Breast epithelium (tissue), 4 donors: ENCODE data around the gene COL28A1. TPM values are rescaled to one million over a fixed set of nuclear protein-coding genes. Genes with fewer than 3 reads are reported as not detected.
A peak's percentile ranks its signal among the peaks of the same experiment; 100 is the strongest.

ENCODE experiments used
- DNase-seq, 2 donors: peaks; one replicate each; pipeline ENCODE4 v3.0.0-alpha.2; 2019; ENCODE audit warnings: low spot score in 2 of 2
- H3K27ac ChIP-seq, 2 donors: fragments of 200-600 bp; sonication (generic) in 1 of 2; one replicate each; pipeline ENCODE4 v1.5.1; 2016 to 2019; ENCODE audit warnings: mild to moderate bottlenecking in 1 of 2
- H3K27me3 ChIP-seq, 2 donors: fragments of 200-600 bp; sonication (generic) in 1 of 2; one replicate each; pipeline versions ENCODE4 v1.5.1 to v1.6.0; 2017 to 2019; ENCODE audit warnings: control low read depth in 1 of 2, mild to moderate bottlenecking in 1 of 2
- H3K36me3 ChIP-seq: fragments of 200-600 bp; one replicate; pipeline ENCODE4 v1.5.1; 2019
- H3K4me1 ChIP-seq, 2 donors: fragments of 200-600 bp; sonication (generic); one replicate each; pipeline ENCODE4 v1.5.1; 2016 to 2019; ENCODE audit warnings: control low read depth in 1 of 2
- H3K4me3 ChIP-seq, 3 donors: fragments of 200-600 bp; sonication (generic); 1 replicate in 2 of 3; 2 replicates in 1 of 3; pipeline ENCODE4 v1.5.1; 2016 to 2019; ENCODE audit warnings: mild to moderate bottlenecking in 3 of 3, moderate library complexity in 2 of 3
- H3K9me3 ChIP-seq, 2 donors: fragments of 200-600 bp; sonication (generic) in 1 of 2; one replicate each; pipeline ENCODE4 v1.5.1; 2016 to 2019; ENCODE audit warnings: control low read depth in 1 of 2
- CTCF ChIP-seq, 3 donors: fragments of 450-650 bp; IDR thresholded peaks; one replicate each; pipeline ENCODE4 v1.5.1; 2016 to 2017; ENCODE audit warnings: antibody characterized with exemption in 3 of 3, mild to moderate bottlenecking in 3 of 3, moderate library complexity in 3 of 3
- POLR2A ChIP-seq: fragments of 450-650 bp; IDR thresholded peaks from one replicate; pipeline ENCODE4 v1.6.1; 2016; ENCODE audit warnings: antibody characterized with exemption, mild to moderate bottlenecking, moderate library complexity
- POLR2AphosphoS5 ChIP-seq, 3 donors: sonication (generic); formaldehyde crosslinking; IDR thresholded peaks; one replicate each; pipeline ENCODE4 v1.6.1; 2017; ENCODE audit warnings: antibody characterized with exemption in 3 of 3
- intact Hi-C: fragments of 100-400 bp; cut with DNase I; formaldehyde crosslinking; loops from one replicate; pipeline ENCODE4 v1.15.1; 2023; ENCODE audit warnings: low total_unique reads
- total RNA-seq, 3 donors: library from RNA; depleted of rRNA; stranded (reverse); fragments of >200 nt; gene quantifications; one replicate each; pipeline ENCODE4 v1.1.0, GENCODE V29; 2016

COL28A1 gene
- total RNA-seq, 3 donors from 2014 or later, result 1.1 to 5.7 (median 4.9) TPM

GRCh38 chr7:7569615-7570014 lies 33.9 kb upstream of the COL28A1 start:
- DNase-seq, result no peak
- no peak overlapping the region for H3K27ac ChIP-seq
- no peaks in the 10 kb centered on the region for H3K27me3 ChIP-seq
- intact Hi-C loops, result no loop called here
- TF ChIP-seq POLR2AphosphoS5 (IDR thresholded peaks at IDR 0.05), result no peak
- TF ChIP-seq CTCF (IDR thresholded peaks at IDR 0.05), result no peak
- TF ChIP-seq POLR2A, result no peak
- no peak overlapping the region for H3K4me3 ChIP-seq
- peaks cover 0 to 11% of the 10 kb centered on the region in 2 donors for H3K4me1 ChIP-seq
- H3K9me3 ChIP-seq, result no peaks in the 10 kb centered on the region
- no peaks in the 10 kb centered on the region for H3K36me3 ChIP-seq

DNA sequence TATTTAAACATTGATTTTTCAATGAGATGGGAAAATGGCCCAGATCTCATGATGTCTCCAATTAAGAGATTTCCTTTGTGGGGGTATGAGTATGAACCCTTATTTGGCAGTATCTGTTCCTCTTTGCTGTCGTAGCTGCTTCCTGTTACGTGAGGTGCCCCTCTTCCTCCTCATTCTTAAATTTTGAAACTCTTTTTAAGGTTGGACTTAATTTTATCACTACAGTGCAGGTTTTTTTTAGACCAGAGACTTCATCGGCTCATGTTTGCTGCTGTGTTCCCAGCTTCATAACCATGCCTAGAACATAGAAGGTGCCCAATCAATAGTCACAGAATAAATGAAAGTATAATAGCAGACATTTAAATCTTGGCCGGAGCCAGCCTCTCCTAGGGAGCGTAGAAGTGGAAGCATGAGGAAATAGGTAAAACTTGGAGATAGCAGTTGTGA lies 33.4 kb upstream of the COL28A1 start:
- no peak for TF ChIP-seq CTCF (IDR thresholded peaks at IDR 0.05)
- no peaks in the 10 kb centered on the region for H3K27me3 ChIP-seq
- H3K36me3 ChIP-seq, result no peaks in the 10 kb centered on the region
- intact Hi-C loops, result no loop called here
- H3K9me3 ChIP-seq, result no peaks in the 10 kb centered on the region
- H3K4me1 ChIP-seq, result peaks cover 0 to 11% of the 10 kb centered on the region in 2 donors
- DNase-seq, result no peak
- H3K27ac ChIP-seq, result no peak overlapping the region
- no peak overlapping the region for H3K4me3 ChIP-seq

DNA sequence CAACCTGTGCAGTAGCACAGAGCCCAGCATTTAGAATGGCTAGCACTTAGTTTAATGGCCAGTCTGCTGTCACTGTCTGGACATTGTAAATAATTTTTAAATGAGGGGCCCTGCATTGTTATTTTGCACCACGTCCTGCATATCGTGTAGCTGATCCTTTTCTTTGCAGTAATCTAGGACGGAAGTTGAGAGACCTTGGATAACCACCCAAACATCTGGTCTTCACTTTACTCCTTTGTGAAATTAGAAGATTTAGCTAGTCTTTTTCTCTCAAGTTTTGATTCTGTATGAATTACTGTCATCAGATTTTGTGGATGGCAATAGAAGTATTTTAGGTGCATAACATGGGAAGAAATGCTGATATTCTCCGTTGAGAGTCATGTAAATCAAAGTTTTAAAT lies 32.9 kb upstream of the COL28A1 start:
- no peak for TF ChIP-seq CTCF (IDR thresholded peaks at IDR 0.05)
- no peak for TF ChIP-seq POLR2AphosphoS5 (IDR thresholded peaks at IDR 0.05)
- no peak for TF ChIP-seq POLR2A
- no peaks in the 10 kb centered on the region for H3K36me3 ChIP-seq
- peaks cover 0 to 15% of the 10 kb centered on the region in 2 donors for H3K4me1 ChIP-seq
- H3K9me3 ChIP-seq, result no peaks in the 10 kb centered on the region
- H3K4me3 ChIP-seq, result peak overlapping the region in 1 of 3 donors; percentile 87
- no peaks in the 10 kb centered on the region for H3K27me3 ChIP-seq
- H3K27ac ChIP-seq, result no peak overlapping the region
- DNase-seq, result no peak
- intact Hi-C loops, result no loop called here

GRCh38 chr7:7567898-7568531 lies 32.3 kb upstream of the COL28A1 start:
- no peaks in the 10 kb centered on the region for H3K27me3 ChIP-seq
- peaks cover 0 to 20% of the 10 kb centered on the region in 2 donors for H3K4me1 ChIP-seq
- no peak for TF ChIP-seq POLR2A
- no peak for TF ChIP-seq CTCF (IDR thresholded peaks at IDR 0.05)
- TF ChIP-seq POLR2AphosphoS5 (IDR thresholded peaks at IDR 0.05), result no peak
- H3K9me3 ChIP-seq, result no peaks in the 10 kb centered on the region
- peak overlapping the region in 1 of 2 donors; percentile 94 for H3K27ac ChIP-seq
- no peaks in the 10 kb centered on the region for H3K36me3 ChIP-seq
- peak overlapping the region; percentile 69 to 87 (median 81) for H3K4me3 ChIP-seq
- no peak for DNase-seq
- intact Hi-C loops, result no loop called here

GRCh38 chr7:7566651-7567611 lies 31.3 kb upstream of the COL28A1 start, which contains the start of gene MIOS:
Gene MIOS, plus strand, starts transcription at chr7:7566884. Its CDS starts 5,592 bp downstream, at chr7:7572476.
- DNase-seq, result peak; percentile 63 to 77
- H3K27me3 ChIP-seq, result no peaks in the 10 kb centered on the region
- intact Hi-C loops, result no loop called here
- H3K4me3 ChIP-seq, result peak within 1 kb of the TSS; percentile 69 to 87 (median 81)
- TF ChIP-seq POLR2AphosphoS5 (IDR thresholded peaks at IDR 0.05) (peak in 1 of 3 donors; percentile 14), CTCF (IDR thresholded peaks at IDR 0.05) (no peak), POLR2A (no peak)
- H3K9me3 ChIP-seq, result no peaks in the 10 kb centered on the region
- peak within 1 kb of the TSS; percentile 94 to 95 for H3K27ac ChIP-seq
- H3K4me1 ChIP-seq, result peaks cover 0 to 22% of the 10 kb centered on the region in 2 donors
- no peaks in the 10 kb centered on the region for H3K36me3 ChIP-seq
